NCI-H1436 treated with DMSO at 0.1 percent for 48 hours (cell line): ENCODE results near the gene C1QL1.

Source experiments
- DNase-seq: peaks from one replicate; lab custom pipeline; 2025; lab: John Stamatoyannopoulos, UW

Gene C1QL1

DNA sequence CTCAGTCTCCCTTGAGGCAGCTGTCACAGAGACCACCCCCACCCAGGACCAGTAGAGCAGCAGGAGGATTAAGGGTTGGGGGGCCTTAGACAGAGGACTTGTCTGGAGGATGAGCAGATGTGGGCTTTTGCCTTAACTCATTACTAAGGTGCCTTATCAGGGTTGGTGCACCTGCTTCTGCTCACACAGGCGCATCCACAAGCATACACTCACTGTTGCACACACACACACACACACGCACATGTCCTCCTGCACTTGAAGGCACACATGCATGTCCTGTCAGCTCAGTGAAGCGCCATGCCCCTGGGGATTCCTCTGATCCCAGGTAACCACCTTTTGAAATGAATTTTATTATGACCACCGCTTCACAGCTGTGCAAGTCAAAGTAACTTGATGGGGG, 54.0 kb downstream of the C1QL1 start:
- no peak for DNase-seq

DNA sequence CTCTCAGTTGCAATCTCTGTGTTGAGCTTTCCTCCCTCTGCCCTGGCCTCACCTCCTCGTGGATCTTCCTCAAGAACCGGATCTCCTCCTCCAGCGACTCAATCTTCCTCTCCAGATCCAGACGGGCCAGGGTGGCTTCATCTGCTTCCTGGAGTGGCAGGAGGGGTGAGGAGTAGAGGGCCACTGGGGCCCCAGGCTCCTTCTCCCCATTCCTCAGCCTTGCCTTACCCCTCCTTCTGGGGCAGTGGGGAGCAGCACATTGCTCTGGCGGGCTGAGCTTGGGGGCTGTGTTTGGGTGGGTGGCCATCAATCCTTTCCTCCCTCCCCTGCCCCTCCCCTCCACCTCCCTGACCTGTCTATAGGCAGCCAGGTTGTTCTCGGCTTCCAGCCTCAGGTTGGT, 54.4 kb downstream of the C1QL1 start:
- no peak for DNase-seq

DNA sequence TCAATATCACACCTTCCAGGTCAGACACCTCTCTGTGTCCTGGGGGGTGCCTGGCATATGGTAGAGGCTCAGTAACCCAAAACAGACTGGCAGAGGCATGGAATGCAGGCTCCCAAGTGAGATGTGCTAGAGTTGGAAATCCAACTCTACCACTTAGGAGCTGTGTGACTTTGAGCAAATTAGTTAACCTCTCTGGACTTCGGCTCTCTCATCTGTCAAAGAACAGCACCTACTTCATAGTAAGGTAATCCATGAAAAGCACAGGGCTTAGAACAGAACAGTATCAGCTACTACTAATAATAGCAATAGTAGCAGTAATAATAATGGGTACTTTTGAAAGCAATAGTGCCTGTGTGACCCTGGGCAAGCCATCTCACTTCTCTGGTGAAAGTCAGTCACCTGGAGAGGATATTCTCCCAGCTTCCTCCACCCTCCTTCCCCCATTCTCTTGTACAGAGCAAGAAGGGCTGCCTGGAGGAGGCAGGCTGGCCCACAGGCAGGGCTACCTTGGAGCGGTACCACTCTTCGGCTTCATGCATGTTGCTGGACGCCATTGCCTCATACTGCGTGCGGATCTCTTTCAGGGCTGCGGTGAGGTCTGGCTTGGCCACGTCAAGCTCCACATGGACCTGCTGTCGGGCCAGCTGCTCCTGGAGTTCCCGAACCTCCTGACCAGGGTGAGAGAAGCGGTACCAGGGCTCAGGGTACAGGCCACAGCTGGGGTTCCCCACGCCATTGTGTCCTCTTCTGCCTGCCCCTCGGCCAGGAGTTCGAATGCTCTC, 55.1 kb downstream of the C1QL1 start:
- no peak for DNase-seq

DNA sequence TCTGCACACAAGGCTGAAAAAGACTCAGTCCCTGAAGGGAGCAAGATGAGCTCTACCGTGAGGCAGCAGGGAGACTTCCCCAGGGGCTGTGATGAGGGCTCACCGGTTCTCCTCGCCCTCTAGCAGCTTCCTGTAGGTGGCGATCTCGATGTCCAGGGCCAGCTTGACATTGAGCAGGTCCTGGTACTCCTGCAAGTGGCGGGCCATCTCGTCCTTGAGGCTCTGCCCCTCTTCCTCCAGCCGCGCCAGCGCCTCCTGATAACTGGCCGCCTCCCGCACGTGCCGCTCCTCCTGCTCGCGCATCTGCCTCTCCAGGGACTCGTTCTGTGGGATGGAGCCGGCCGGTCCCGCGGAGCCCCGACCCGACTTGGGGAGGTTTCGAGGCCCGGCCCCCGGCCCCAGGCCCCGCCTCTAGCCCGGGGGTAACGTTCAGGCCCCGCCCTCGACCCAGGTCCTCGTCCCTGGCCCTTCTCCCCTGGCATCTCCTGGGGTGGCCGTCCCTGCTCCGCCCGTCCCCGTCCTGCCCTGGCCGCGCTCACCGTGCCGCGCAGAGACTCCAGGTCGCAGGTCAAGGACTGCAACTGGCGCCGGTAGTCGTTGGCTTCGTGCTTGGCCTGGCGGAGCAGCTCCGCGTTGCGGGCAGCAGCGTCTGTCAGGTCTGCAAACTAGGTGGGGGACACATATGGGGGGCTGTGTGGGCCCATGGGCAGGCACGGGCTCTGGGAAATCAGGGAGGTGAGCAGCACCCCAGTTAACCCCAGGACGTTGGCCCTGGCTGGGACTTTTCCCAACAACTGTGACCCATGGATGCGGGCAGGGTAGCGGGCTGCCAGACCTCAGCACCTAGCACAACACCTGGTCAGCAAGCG, 56.7 kb downstream of the C1QL1 start:
- no peak for DNase-seq

DNA sequence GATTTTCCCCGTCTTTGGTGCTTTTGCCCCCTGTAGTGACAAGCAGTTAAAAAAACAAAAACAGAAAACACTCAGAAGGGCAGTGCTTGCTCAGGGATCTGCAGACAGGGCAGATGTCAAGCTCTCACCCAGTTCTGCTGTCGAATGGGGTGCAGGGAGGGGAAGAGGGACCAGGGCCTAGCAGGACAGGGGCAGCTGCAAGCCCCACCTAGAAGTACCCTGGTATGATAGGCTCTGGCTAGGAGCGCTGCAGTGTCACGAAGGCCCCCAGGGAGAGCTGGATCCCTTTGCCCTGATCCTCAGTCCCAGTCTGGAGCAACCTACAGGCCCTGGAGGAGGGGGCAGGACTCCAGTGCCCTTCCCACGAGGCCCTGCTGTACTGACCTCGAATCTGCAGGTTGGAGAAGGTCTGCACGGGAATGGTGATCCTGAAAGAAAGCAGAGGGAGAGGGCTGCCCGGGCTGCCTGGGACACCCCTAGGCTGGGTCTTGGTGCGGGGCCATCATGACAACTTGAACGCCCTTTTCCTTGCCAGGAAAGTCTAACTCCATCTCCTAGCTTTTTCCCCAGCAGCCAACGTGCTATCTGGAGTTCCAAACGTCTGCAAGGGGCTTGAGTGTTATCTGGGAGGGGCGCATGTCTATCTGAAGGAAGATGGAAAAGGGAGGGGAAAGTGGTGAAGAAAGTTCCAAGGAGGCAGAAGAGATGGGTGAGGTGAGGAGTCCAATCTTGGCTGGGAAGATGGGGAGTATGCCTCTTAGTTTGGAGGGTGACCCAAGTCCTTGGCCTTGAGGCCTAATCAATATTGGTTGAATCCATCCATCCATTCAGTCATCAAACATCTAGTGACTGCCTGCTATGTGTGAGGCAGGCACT, 57.6 kb downstream of the C1QL1 start:
- no peak for DNase-seq
